HL-60/S4 (cell line): ENCODE data around the gene AK8.

Experiments
- in situ Hi-C: fragments of 300-500 bp; cut with MboI; formaldehyde crosslinking; loops from 2 replicates; pipeline ENCODE4 v1.14.3; 2022; ENCODE audit warnings: low sequenced_read_pairs

AK8 gene

DNA sequence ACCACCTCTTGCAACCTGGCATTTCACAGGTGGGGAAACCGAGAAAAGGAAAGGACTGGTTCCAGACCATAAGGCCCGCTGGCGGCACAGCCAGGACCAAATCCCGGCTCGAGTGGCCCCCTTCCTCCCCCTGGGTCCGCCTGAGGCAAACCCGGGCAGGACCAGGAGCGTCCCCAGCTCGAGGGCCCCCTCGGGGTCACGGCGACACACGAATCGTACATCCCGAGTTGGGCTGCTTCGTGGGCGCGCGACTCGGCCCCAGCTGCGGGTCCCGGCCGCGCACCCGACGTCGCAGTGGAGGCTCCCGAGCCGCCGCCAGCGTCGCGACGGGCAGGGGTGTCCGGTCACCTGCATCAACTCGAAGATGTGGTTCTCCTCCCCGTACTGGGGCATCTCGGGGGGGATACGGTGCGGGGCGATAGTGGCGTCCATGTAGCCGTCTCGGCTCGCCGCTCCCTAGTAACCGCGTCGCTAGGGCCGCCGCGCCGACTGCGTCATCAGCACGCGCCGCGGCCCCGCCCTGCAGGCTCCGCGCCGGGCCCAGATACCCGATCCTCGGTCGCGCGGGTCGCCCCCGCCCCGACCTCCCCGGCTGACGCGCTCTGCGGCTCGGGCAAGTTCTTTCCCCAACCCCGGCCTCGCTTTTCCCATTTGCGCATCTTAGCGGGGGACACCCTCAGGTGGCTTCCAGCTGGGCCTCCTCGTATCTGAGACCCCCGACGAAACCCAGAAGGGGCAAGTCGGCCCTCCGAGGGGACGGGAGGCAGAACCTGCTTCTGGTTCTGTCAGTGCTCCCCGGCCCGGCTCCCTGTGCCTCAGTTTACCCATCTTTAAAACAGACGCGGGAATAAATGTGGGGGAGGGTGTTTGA lies at the start of gene AK8:
AK8 (minus strand) TSS at position 461 of the 871 bp plus-strand sequence; CDS start at position 432, 29 bp downstream.
- in situ Hi-C loops, result no loop called here

DNA sequence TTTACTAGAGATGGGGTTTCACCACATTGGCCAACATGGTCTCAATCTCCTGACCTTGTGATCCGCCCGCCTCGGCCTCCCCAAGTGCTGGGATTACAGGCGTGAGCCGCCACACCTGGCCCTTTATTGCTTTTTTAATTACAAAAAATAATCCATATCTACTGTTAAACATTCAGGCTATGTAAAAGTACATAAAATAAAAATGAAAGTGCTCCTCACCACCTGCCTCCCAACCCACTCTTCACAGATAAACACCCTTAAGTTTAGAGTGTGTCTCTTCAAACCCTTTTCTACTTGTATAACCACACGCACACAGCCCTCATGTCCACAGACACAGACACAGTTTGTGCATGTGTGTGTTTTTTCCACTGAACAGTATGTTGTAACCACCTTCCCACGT lies 49.6 kb upstream of the AK8 start:
- in situ Hi-C loops, result no loop called here

DNA sequence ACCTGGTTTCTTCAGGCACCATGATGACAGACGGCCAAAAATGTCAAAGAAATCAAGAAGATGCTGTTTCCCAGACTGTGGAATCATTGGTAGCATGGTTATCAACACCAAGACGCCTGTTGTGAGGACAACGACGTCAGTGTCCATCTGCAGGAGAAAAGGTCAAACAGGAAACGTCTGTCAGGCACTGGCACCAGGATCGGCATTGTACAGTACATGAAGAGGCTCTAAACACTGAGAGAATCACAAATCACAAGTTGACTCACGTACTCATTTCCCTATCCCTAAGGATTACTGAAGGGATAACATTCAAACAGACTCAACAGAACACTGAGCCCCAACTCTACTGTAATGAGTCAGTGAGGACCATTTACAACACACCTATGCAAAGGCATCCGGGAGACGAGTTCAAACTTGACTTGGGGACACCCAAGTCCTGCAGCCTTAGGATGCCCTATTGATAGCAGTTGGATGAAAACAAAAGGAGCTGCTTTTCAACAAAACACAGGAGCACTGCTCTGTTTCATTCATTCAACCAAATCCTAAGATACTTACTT lies 45.3 kb upstream of the AK8 start:
- in situ Hi-C loops, result no loop called here

DNA sequence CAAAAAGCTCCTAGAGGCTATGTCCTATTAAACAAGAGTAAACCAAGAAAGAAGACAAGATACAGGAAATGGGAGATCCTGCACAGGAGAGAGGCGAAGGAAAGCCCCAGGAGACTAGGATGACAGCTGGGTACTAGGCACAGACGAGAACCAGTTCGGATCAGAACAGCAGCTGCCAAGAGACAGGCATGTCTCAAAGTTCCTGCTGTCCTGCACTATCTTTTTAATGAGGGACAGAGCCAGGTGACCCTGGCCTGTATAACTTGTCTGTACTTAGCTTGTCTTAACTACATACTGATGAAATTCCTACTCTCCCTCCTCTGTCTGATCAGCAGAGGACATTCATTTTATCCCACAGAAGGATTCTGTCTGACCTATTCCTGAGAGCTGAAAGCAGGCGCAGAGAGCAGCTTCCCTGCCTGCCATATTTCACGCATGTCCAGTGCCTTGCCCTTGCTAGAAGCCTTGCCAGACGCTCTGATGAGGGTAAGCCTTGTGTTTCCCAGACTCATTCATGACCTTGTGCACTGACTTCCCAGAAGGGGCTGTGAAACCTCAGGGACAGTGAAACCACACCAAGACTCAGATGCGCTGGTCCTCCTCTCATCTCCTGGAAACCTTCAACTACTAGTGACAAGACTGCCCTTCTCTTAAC lies 41.7 kb upstream of the AK8 start:
- in situ Hi-C loops, result no loop called here

DNA sequence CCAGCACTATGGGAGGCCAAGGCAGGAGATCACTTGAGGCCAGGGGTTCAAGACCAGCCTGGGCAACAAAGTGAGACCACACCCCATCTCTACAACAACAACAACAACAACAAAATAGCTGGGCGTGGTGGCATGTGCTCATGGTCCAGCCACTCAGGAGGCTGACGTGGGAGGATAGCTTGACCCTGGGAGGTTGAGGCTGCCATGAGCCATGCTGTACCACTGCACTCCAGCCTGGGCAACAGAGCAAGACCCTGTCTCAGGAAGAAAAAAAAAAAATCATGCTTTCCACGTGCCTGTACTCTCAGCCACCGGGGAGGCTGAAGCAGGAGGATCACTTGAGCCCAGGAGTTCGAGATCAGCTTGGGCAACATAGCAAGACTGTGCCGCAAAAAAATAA lies 36.8 kb upstream of the AK8 start:
- in situ Hi-C loops, result no loop called here

GRCh38 chr9:132912131-132912530 lies 34.0 kb upstream of the AK8 start:
- in situ Hi-C loops, result no loop called here

- in situ Hi-C loops, result no loop called here
Observed at GRCh38 chr9:132910376-132910775, 32.3 kb upstream of the AK8 start.

- in situ Hi-C loops, result no loop called here
Observed at GRCh38 chr9:132909311-132909710, 31.2 kb upstream of the AK8 start.

DNA sequence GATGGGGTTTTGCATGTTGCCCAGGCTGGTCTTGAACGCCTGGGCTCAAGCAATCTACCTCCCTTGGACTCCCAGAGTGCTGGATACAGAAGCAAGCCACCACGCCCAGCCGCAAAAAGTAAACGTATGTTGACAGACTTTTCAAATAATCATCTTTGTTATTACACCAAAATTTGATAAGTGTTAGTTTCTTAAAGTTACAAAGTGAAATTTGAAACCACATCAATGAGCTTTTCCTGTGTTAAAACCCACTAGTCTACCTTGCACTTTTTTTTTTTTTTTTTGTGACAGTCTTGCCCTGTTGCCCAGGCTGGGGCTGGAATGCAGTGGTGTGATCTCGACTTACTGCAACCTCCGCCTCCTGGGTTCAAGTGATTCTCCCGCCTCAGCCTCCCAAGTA lies 30.6 kb upstream of the AK8 start:
- in situ Hi-C loops, result no loop called here

DNA sequence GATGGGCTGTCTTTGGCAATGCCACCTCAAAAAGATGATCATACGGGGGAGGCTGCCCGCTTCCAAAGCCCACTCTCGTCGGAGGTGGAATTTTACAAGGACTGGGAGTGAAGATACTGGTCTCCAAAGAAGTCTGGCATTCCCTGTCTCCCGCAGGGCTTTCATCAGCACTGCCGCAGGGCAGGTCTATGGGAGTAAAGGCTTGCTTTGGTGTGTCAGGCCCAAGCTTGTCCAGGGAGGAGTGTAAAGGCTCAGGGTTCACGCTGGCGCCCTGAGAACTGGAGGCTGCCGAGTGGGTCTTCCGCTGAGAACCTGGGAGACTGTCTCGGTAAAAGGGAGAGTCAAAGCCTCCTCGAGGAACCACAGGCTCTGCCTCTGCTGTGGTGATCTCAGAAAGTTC lies 27.6 kb upstream of the AK8 start:
- in situ Hi-C loops, result no loop called here

GRCh38 chr9:132903574-132904492 lies 25.7 kb upstream of the AK8 start:
- in situ Hi-C loops, result no loop called here

- in situ Hi-C loops, result no loop called here
Observed at GRCh38 chr9:132901858-132902831, 24.1 kb upstream of the AK8 start.

DNA sequence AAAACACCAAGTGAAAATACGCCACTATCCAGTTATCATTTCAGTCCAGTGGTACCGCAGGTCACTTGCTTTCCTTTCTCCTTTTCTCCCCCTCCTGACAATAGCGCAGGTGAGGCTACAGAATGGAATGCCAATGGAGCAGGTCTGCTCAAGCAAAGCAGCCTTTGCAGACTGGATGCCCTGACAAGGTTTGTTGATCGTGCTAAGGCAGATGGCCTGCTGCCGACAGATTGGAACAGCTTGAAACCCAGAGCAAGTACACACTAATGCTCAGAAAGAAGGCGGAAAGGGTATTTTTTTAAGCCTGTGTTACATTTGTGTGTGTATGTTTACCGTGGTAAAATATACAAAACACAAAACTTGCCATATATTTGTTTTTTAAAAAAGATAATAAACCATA lies 20.0 kb upstream of the AK8 start:
- in situ Hi-C loops, result no loop called here

GRCh38 chr9:132896906-132897305 lies 18.8 kb upstream of the AK8 start:
- in situ Hi-C loops, result no loop called here

GRCh38 chr9:132896264-132896663 lies 18.2 kb upstream of the AK8 start:
- in situ Hi-C loops, result no loop called here

GRCh38 chr9:132894862-132895835 lies 17.1 kb upstream of the AK8 start:
- in situ Hi-C loops, result no loop called here

DNA sequence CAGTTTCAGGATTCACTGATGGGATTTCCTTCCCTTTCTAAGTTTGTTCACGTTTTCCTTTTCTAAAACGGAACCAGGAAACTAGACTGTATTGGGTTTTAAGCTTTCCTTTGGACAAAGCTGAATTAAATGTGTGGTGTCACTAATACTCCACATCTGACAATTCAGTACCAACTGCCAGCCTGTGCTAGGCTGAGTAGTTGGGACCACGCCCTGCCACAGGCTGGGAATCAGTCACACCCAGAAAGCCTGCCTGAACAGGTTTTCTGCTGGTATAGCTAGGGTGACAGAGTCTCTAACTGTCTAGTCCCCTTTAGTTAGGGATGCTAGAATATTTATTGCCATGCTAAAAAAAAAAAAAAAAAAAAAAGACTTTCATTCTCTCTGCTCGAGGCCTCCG lies 16.3 kb upstream of the AK8 start:
- in situ Hi-C loops, result no loop called here

DNA sequence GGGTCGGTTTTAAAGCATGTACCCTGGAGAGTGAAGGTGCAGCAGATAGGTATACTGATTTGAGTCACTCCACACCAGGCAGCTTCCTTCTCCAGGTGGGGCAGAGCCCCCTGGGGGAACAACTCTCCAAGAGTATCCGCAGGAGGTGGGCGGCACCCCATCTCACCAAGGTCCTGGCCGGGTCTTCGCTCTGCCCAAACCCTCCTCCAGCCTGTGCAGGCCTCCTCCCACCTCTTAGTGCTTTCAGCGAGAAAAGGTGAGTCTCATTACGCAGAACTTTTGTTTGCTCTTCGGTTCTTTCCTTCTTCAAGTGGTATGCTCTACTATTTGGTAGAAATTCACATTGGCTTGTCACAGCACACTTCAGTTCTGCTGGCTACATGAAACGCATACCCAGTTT lies 14.3 kb upstream of the AK8 start:
- in situ Hi-C loops, result no loop called here

- in situ Hi-C loops, result no loop called here
Observed at GRCh38 chr9:132888151-132888550, 10.1 kb upstream of the AK8 start.
